DMS53 treated with DMSO at 0.1 percent for 48 hours (cell line): Measurements from ENCODE around the gene PTH2R.

Source experiments
- DNase-seq: peaks from one replicate; lab custom pipeline; 2025; ENCODE audit not compliant: unreplicated experiment; lab: John Stamatoyannopoulos, UW

Gene PTH2R

GRCh38 chr2:208541989-208542464, 135.4 kb downstream of the PTH2R start:
- DNase-seq, result no peak

- no peak for DNase-seq
Observed at GRCh38 chr2:208542465-208543041, 136.0 kb downstream of the PTH2R start.
